Mucosa of stomach (tissue), 1 donor: Measurements from ENCODE around the gene RTKN2.
"Not testable (repeated sequence)": the region's sequence is repeated elsewhere in the genome, so short reads cannot be mapped to it uniquely, and the experiment has no call there.

Experiments
- H3K27me3 ChIP-seq: one replicate; pipeline ENCODE4 v1.7.0; 2013; ENCODE audit warnings: mild to moderate bottlenecking, low read length; ENCODE audit not compliant: control insufficient read depth, insufficient read depth
- H3K36me3 ChIP-seq: one replicate; pipeline ENCODE4 v1.7.0; 2013; ENCODE audit warnings: low read length; ENCODE audit not compliant: control insufficient read depth, insufficient read depth
- H3K4me1 ChIP-seq: one replicate; pipeline ENCODE4 v1.7.0; 2013; ENCODE audit warnings: mild to moderate bottlenecking, low read length; ENCODE audit not compliant: control insufficient read depth, insufficient read depth
- H3K4me3 ChIP-seq: one replicate; pipeline ENCODE4 v1.7.0; 2013; ENCODE audit warnings: low read length
- H3K9ac ChIP-seq: one replicate; pipeline ENCODE4 v1.7.0; 2013; ENCODE audit warnings: mild to moderate bottlenecking, low read length, moderate library complexity
- H3K9me3 ChIP-seq: one replicate; pipeline ENCODE4 v1.7.0; 2013; ENCODE audit warnings: mild to moderate bottlenecking, low read length, moderate library complexity; ENCODE audit not compliant: control insufficient read depth
- donor health status: Pancreatic carcinoma.

The RTKN2 gene

GRCh38 chr10:62268399-62269114 is at the start of gene RTKN2:
Gene RTKN2 (minus strand): TSS chr10:62268844. CDS start chr10:62268610, 234 bp downstream.
- H3K9ac ChIP-seq = peak within 1 kb of the TSS; percentile 80
- H3K4me1 ChIP-seq = peaks cover 5% of the 10 kb centered on the region
- no peaks in the 10 kb centered on the region for H3K36me3 ChIP-seq
- no peaks in the 10 kb centered on the region for H3K9me3 ChIP-seq
- H3K4me3 ChIP-seq = peak within 1 kb of the TSS; percentile 93
- H3K27me3 ChIP-seq = peaks cover 4% of the 10 kb centered on the region

GRCh38 chr10:62317257-62317656 is 48.6 kb upstream of the RTKN2 start:
- Histone ChIP-seq H3K9ac (no peak overlapping the region), H3K36me3 (no peaks in the 10 kb centered on the region), H3K27me3 (no peaks in the 10 kb centered on the region), H3K4me1 (no peaks in the 10 kb centered on the region), H3K4me3 (no peak overlapping the region), H3K9me3 (no peaks in the 10 kb centered on the region)

GRCh38 chr10:62309254-62309653 is 40.6 kb upstream of the RTKN2 start:
- H3K36me3 ChIP-seq = no peaks in the 10 kb centered on the region
- H3K9me3 ChIP-seq = no peaks in the 10 kb centered on the region

GRCh38 chr10:62308101-62308500 is 39.5 kb upstream of the RTKN2 start:
- Histone ChIP-seq H3K9ac (no peak overlapping the region), H3K27me3 (no peaks in the 10 kb centered on the region), H3K4me3 (no peak overlapping the region), H3K9me3 (no peaks in the 10 kb centered on the region), H3K36me3 (no peaks in the 10 kb centered on the region), H3K4me1 (no peaks in the 10 kb centered on the region)

More at GRCh38 chr10:62309254-62309653, 40.6 kb upstream of the RTKN2 start:
- Histone ChIP-seq H3K27me3 (no peaks in the 10 kb centered on the region), H3K4me1 (no peaks in the 10 kb centered on the region), H3K9ac (no peak overlapping the region), H3K4me3 (no peak overlapping the region)

GRCh38 chr10:62307635-62308034 is 39.0 kb upstream of the RTKN2 start:
- no peaks in the 10 kb centered on the region for H3K4me1 ChIP-seq
- H3K9ac ChIP-seq = no peak overlapping the region
- H3K36me3 ChIP-seq = no peaks in the 10 kb centered on the region
- H3K9me3 ChIP-seq = no peaks in the 10 kb centered on the region
- no peaks in the 10 kb centered on the region for H3K27me3 ChIP-seq
- no peak overlapping the region for H3K4me3 ChIP-seq

GRCh38 chr10:62306663-62307062 is 38.0 kb upstream of the RTKN2 start:
- no peak overlapping the region for H3K4me3 ChIP-seq
- no peaks in the 10 kb centered on the region for H3K4me1 ChIP-seq
- no peaks in the 10 kb centered on the region for H3K27me3 ChIP-seq
- no peak overlapping the region for H3K9ac ChIP-seq
- H3K9me3 ChIP-seq = no peaks in the 10 kb centered on the region
- H3K36me3 ChIP-seq = no peaks in the 10 kb centered on the region

GRCh38 chr10:62305813-62306212 is 37.2 kb upstream of the RTKN2 start:
- Histone ChIP-seq H3K4me3 (no peak overlapping the region), H3K4me1 (no peaks in the 10 kb centered on the region), H3K27me3 (no peaks in the 10 kb centered on the region), H3K9ac (no peak overlapping the region), H3K9me3 (no peaks in the 10 kb centered on the region), H3K36me3 (no peaks in the 10 kb centered on the region)

- H3K9me3 ChIP-seq = no peaks in the 10 kb centered on the region
- no peak overlapping the region for H3K9ac ChIP-seq
- no peak overlapping the region for H3K4me3 ChIP-seq
- no peaks in the 10 kb centered on the region for H3K36me3 ChIP-seq
- no peaks in the 10 kb centered on the region for H3K27me3 ChIP-seq
- H3K4me1 ChIP-seq = no peaks in the 10 kb centered on the region
Observed at GRCh38 chr10:62303922-62304321, 35.3 kb upstream of the RTKN2 start.

GRCh38 chr10:62302760-62303159 is 34.1 kb upstream of the RTKN2 start:
- Histone ChIP-seq H3K36me3 (no peaks in the 10 kb centered on the region), H3K4me1 (no peaks in the 10 kb centered on the region), H3K9me3 (no peaks in the 10 kb centered on the region), H3K27me3 (no peaks in the 10 kb centered on the region), H3K9ac (no peak overlapping the region), H3K4me3 (no peak overlapping the region)

GRCh38 chr10:62297857-62298256 is 29.2 kb upstream of the RTKN2 start:
- no peak overlapping the region for H3K9ac ChIP-seq
- no peaks in the 10 kb centered on the region for H3K9me3 ChIP-seq
- H3K27me3 ChIP-seq = no peaks in the 10 kb centered on the region
- no peaks in the 10 kb centered on the region for H3K36me3 ChIP-seq
- no peaks in the 10 kb centered on the region for H3K4me1 ChIP-seq
- no peak overlapping the region for H3K4me3 ChIP-seq

- Histone ChIP-seq H3K9ac (no peak overlapping the region), H3K4me3 (no peak overlapping the region), H3K27me3 (no peaks in the 10 kb centered on the region), H3K9me3 (no peaks in the 10 kb centered on the region), H3K4me1 (no peaks in the 10 kb centered on the region), H3K36me3 (no peaks in the 10 kb centered on the region)
Observed at GRCh38 chr10:62284221-62284620, 15.6 kb upstream of the RTKN2 start.

GRCh38 chr10:62281348-62281747 is 12.7 kb upstream of the RTKN2 start:
- H3K9ac ChIP-seq, H3K4me1 ChIP-seq, H3K27me3 ChIP-seq, H3K4me3 ChIP-seq, H3K9me3 ChIP-seq, H3K36me3 ChIP-seq: not testable (repeated sequence)

GRCh38 chr10:62280392-62280791 is 11.7 kb upstream of the RTKN2 start:
- not testable (repeated sequence) for H3K27me3 ChIP-seq, H3K4me1 ChIP-seq, H3K36me3 ChIP-seq, H3K9ac ChIP-seq, H3K9me3 ChIP-seq, H3K4me3 ChIP-seq
